ENCODE results near the gene CPNE5. TPM values are rescaled to one million over a fixed set of nuclear protein-coding genes. Genes with fewer than 3 reads are reported as not detected.

CPNE5 gene
- polyA plus RNA-seq, 1 donor (not counting 4 experiments of a cell fraction or from before 2014, with no cell fraction given), result 0.05 TPM

DNA sequence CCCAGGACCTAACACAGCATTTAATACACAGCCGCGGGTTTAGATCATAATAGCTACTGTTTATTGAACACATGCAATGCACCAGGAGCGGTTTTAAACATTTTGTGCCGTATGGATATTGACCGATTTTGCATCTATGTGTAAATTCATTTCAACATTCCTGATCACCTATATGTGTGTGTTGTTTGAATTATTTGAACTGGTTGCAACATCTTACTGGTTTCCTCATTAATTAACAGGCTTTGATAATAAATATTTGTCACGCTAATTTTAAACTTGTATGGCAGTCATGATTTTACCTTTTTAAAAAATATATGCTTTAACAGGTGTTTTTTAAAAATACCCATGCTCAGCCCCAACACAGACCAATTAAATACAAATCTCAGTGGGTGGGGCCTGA, 35.8 kb downstream of the CPNE5 start:
- H3K79me2 ChIP-seq (ENCODE audit: control insufficient read depth, insufficient read depth, low read length), result no peaks in the 10 kb centered on the region
- H4K20me1 ChIP-seq (ENCODE audit: control insufficient read depth, extremely low read depth, insufficient read depth, low read length), result no peaks in the 10 kb centered on the region
- H3K4me1 ChIP-seq (ENCODE audit: control insufficient read depth, extremely low read depth, insufficient read depth, low read length), result no peaks in the 10 kb centered on the region
- no peak overlapping the region for H3K4me3 ChIP-seq (ENCODE audit: control insufficient read depth in 2 of 3, extremely low read depth in 1 of 3, insufficient read depth in 2 of 3, low read depth in 1 of 3, low read length in 3 of 3)
- H3K9me3 ChIP-seq (ENCODE audit: control insufficient read depth, low read depth, low read length), result no peaks in the 10 kb centered on the region
- TF ChIP-seq, protein P1, sequence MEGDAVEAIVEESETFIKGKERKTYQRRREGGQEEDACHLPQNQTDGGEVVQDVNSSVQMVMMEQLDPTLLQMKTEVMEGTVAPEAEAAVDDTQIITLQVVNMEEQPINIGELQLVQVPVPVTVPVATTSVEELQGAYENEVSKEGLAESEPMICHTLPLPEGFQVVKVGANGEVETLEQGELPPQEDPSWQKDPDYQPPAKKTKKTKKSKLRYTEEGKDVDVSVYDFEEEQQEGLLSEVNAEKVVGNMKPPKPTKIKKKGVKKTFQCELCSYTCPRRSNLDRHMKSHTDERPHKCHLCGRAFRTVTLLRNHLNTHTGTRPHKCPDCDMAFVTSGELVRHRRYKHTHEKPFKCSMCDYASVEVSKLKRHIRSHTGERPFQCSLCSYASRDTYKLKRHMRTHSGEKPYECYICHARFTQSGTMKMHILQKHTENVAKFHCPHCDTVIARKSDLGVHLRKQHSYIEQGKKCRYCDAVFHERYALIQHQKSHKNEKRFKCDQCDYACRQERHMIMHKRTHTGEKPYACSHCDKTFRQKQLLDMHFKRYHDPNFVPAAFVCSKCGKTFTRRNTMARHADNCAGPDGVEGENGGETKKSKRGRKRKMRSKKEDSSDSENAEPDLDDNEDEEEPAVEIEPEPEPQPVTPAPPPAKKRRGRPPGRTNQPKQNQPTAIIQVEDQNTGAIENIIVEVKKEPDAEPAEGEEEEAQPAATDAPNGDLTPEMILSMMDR (optimal IDR thresholded peaks at IDR 0.05 in 1 of 3, IDR thresholded peaks at IDR 0.05 in 1 of 3, conservative IDR thresholded peaks at IDR 0.05 in 1 of 3; ENCODE audit: extremely low read depth in 1 of 3, insufficient read depth in 2 of 3, low read length in 3 of 3), result no peak
- TF ChIP-seq EZH2 (IDR thresholded peaks at IDR 0.05; ENCODE audit: low read length), result no peak
- no peaks in the 10 kb centered on the region for H3K36me3 ChIP-seq (ENCODE audit: control insufficient read depth in 2 of 2, extremely low read depth in 1 of 2, insufficient read depth in 2 of 2, low read length in 2 of 2)
- no peak for DNase-seq (ENCODE audit: low read depth, low spot score)
- no peaks in the 10 kb centered on the region for H3K9me1 ChIP-seq (ENCODE audit: control insufficient read depth, extremely low read depth, insufficient read depth, low read length)
- H3K4me2 ChIP-seq (ENCODE audit: control insufficient read depth, extremely low read depth, insufficient read depth, low read depth, low read length), result no peak overlapping the region
- FAIRE-seq, result no peak
- H3K27me3 ChIP-seq (ENCODE audit: control insufficient read depth, extremely low read depth, insufficient read depth, low read length), result peaks cover 24% of the 10 kb centered on the region
- no peak overlapping the region for H2AFZ ChIP-seq (ENCODE audit: control insufficient read depth, low read length)
- no peak overlapping the region for H3K27ac ChIP-seq (ENCODE audit: control insufficient read depth, insufficient read depth, low read length)
- H3K9ac ChIP-seq (ENCODE audit: control insufficient read depth, extremely low read depth, insufficient read depth, low read length), result no peak overlapping the region
- dilution Hi-C loops (cut with MboI; ENCODE audit: extremely low pct_ligation_motif_present, low sequenced_read_pairs), result no loop called here

DNA sequence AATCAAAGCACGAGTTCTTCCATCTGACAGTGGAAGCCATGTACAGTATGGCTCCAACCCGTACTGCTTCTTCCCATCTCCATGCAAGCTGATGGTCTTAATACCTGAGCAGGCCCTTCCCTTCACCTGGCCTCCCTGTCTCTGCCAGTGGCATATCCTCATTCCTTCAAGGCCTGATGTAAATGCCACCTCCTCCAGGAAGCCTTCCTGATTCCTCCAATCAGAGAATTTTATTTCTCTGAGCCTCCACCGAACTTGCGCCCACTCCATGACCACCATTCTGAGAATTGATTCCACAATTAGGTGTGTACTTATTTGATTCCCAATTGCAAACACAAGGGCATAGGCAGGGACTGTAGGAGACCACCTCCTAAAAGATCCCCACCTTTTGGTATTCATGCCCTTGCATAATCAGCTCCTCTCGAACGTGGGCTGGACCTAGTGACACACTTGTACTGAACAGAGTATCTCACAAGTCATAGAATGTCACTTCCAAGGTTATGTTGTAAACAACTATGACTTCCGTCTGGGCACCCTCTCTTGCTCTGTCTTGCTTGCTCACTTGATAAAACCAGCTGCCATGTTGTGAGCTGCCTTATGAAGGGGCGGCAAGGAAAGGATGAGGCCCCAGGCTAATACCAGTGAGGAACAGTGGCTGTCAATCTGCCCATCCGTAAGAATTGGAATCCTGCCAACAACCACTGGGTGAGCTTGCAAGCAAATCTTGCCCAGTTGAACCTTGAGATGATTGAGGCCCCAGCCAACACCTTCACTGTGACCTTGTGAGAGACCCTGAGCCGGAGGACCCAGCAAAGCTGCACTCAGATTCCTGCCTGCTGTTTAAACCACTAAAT, 38.8 kb downstream of the CPNE5 start:
- Histone ChIP-seq H3K9me3 (ENCODE audit: control insufficient read depth, low read depth, low read length) (no peaks in the 10 kb centered on the region), H3K9ac (ENCODE audit: control insufficient read depth, extremely low read depth, insufficient read depth, low read length) (no peak overlapping the region), H3K79me2 (ENCODE audit: control insufficient read depth, insufficient read depth, low read length) (no peaks in the 10 kb centered on the region), H4K20me1 (ENCODE audit: control insufficient read depth, extremely low read depth, insufficient read depth, low read length) (no peaks in the 10 kb centered on the region), H2AFZ (ENCODE audit: control insufficient read depth, low read length) (no peak overlapping the region), H3K9me1 (ENCODE audit: control insufficient read depth, extremely low read depth, insufficient read depth, low read length) (no peaks in the 10 kb centered on the region), H3K4me3 (ENCODE audit: control insufficient read depth in 2 of 3, extremely low read depth in 1 of 3, insufficient read depth in 2 of 3, low read depth in 1 of 3, low read length in 3 of 3) (no peak overlapping the region), H3K4me1 (ENCODE audit: control insufficient read depth, extremely low read depth, insufficient read depth, low read length) (no peaks in the 10 kb centered on the region), H3K36me3 (ENCODE audit: control insufficient read depth in 2 of 2, extremely low read depth in 1 of 2, insufficient read depth in 2 of 2, low read length in 2 of 2) (no peaks in the 10 kb centered on the region), H3K27ac (ENCODE audit: control insufficient read depth, insufficient read depth, low read length) (no peak overlapping the region), H3K4me2 (ENCODE audit: control insufficient read depth, extremely low read depth, insufficient read depth, low read depth, low read length) (no peak overlapping the region), H3K27me3 (ENCODE audit: control insufficient read depth, extremely low read depth, insufficient read depth, low read length) (peaks cover 8% of the 10 kb centered on the region)
- no peak for TF ChIP-seq EZH2 (IDR thresholded peaks at IDR 0.05; ENCODE audit: low read length)
- TF ChIP-seq, protein P1 (optimal IDR thresholded peaks at IDR 0.05 in 1 of 3, IDR thresholded peaks at IDR 0.05 in 1 of 3, conservative IDR thresholded peaks at IDR 0.05 in 1 of 3; ENCODE audit: extremely low read depth in 1 of 3, insufficient read depth in 2 of 3, low read length in 3 of 3), result no peak
- no peak for FAIRE-seq
- dilution Hi-C loops (cut with MboI; ENCODE audit: extremely low pct_ligation_motif_present, low sequenced_read_pairs), result no loop called here
- no peak for DNase-seq (ENCODE audit: low read depth, low spot score)

All from keratinocyte (primary cell).